ENCODE results near the gene SNU13.

- TF ChIP-seq CTCF (conservative IDR thresholded peaks at IDR 0.05 in 1 of 2, IDR thresholded peaks at IDR 0.05 in 1 of 2; ENCODE audit: low read depth in 1 of 2, low read length in 2 of 2) (no peak), EZH2 (IDR thresholded peaks at IDR 0.05; ENCODE audit: low read length, missing control alignments) (no peak)
Observed at GRCh38 chr22:41676134-41676533, 12.5 kb downstream of the SNU13 start.

All from fibroblast of lung (primary cell).